B cell (primary cell): Measurements from ENCODE around the gene GPR75. TPM values are rescaled to one million over a fixed set of nuclear protein-coding genes. Genes with fewer than 3 reads are reported as not detected.

Source experiments
- ATAC-seq: fragments of 200-7000 bp; cut with Tn5 transposase; one replicate; pipeline ENCODE4 v1.10.0; 2021; ENCODE audit warnings: low read depth, mild to moderate bottlenecking, moderate number of reproducible peaks, moderate library complexity
- CTCF ChIA-PET: fragments of 350-600 bp; sonication (Branson Sonifier 250); formaldehyde crosslinking; loops from one replicate; lab custom pipeline; 2021; ENCODE audit warnings: antibody characterized with exemption, inconsistent platforms; lab: Charles Lee
- POLR2A ChIA-PET: fragments of 350-600 bp; sonication (Branson Sonifier 250); formaldehyde crosslinking; loops from one replicate; lab custom pipeline; 2021; ENCODE audit warnings: antibody characterized with exemption; lab: Charles Lee
- DNase-seq: peaks from one replicate; pipeline ENCODE4 v3.0.0; 2013
- H2AFZ ChIP-seq: 2 replicates; pipeline ENCODE4 v1.6.1; 2012; ENCODE audit warnings: mild to moderate bottlenecking, low read depth, low read length; ENCODE audit not compliant: insufficient read depth, poor library complexity, severe bottlenecking
- H3K27ac ChIP-seq, 2 donors: 1 replicate in 1 of 2; 2 replicates in 1 of 2; pipeline ENCODE4 v1.5.1; 2012 to 2013; ENCODE audit warnings: low read length in 2 of 2, mild to moderate bottlenecking in 2 of 2, moderate library complexity in 1 of 2
- H3K27me3 ChIP-seq, 4 experiments: fragments of 200-600 bp in 1 of 4; sonication (generic) in 1 of 4; replicated peaks in 1 of 4; 1 replicate in 2 of 4; 2 replicates in 2 of 4; pipeline versions ENCODE4 v1.6.1 to v1.7.0; 2013 to 2016; ENCODE audit warnings: low read length in 3 of 4, mild to moderate bottlenecking in 2 of 4, mixed read lengths in 1 of 4, moderate library complexity in 1 of 4; ENCODE audit not compliant: insufficient read depth in 4 of 4, control insufficient read depth in 3 of 4; ENCODE audit errors: control extremely low read depth in 1 of 4
- H3K36me3 ChIP-seq, 2 experiments: replicated peaks in 1 of 2; 1 replicate in 1 of 2; 2 replicates in 1 of 2; pipeline versions ENCODE4 v1.6.1 to v1.7.1; 2013; ENCODE audit warnings: low read length in 1 of 2; ENCODE audit not compliant: insufficient read depth in 2 of 2, control insufficient read depth in 1 of 2; ENCODE audit errors: control extremely low read depth in 1 of 2, extremely low read depth in 1 of 2
- H3K4me1 ChIP-seq, 2 donors: fragments of 200-600 bp in 1 of 2; sonication (generic) in 1 of 2; 1 replicate in 1 of 2; 2 replicates in 1 of 2; pipeline versions ENCODE4 v1.5.1 to v1.6.1; 2013 to 2017; ENCODE audit warnings: low read length in 2 of 2; ENCODE audit not compliant: control insufficient read depth in 2 of 2, insufficient read depth in 2 of 2
- H3K4me2 ChIP-seq: replicated peaks from 2 replicates; pipeline ENCODE3; 2012; ENCODE audit warnings: mild to moderate bottlenecking, low read depth, low read length; ENCODE audit not compliant: poor library complexity, severe bottlenecking
- H3K4me3 ChIP-seq, 5 experiments: fragments of 200-600 bp in 1 of 5; sonication (generic) in 1 of 5; 1 replicate in 3 of 5; 2 replicates in 2 of 5; pipeline versions ENCODE4 v1.5.1 to v1.7.0; 2011 to 2016; ENCODE audit warnings: low read length in 4 of 5, mild to moderate bottlenecking in 4 of 5, low read depth in 2 of 5, control low read depth in 1 of 5, moderate library complexity in 1 of 5; ENCODE audit not compliant: insufficient read depth in 1 of 5; ENCODE audit errors: control extremely low read depth in 1 of 5, extremely low read depth in 1 of 5
- H3K79me2 ChIP-seq: fragments of 200-600 bp; sonication (generic); one replicate; pipeline ENCODE4 v1.6.0; 2016; ENCODE audit warnings: low read length; ENCODE audit not compliant: control insufficient read depth, insufficient read depth
- H3K9ac ChIP-seq: fragments of 200-600 bp; sonication (generic); 2 replicates; pipeline ENCODE4 v1.6.1; 2017; ENCODE audit warnings: mild to moderate bottlenecking, low read length, moderate library complexity
- H3K9me3 ChIP-seq, 3 donors: one replicate each; pipeline versions ENCODE4 v1.6.1 to v1.7.1; 2013; ENCODE audit warnings: low read length in 2 of 3; ENCODE audit not compliant: control insufficient read depth in 2 of 3, insufficient read depth in 1 of 3; ENCODE audit errors: control extremely low read depth in 1 of 3
- H4K20me1 ChIP-seq: 2 replicates; pipeline ENCODE4 v1.6.0; 2012; ENCODE audit warnings: mild to moderate bottlenecking, low read length; ENCODE audit not compliant: insufficient read depth, control insufficient read depth, poor library complexity, severe bottlenecking
- H3K27ac Mint-ChIP-seq: one replicate; pipeline ENCODE4 v1.8.0; 2021; ENCODE audit warnings: mixed read lengths
- H3K27me3 Mint-ChIP-seq: one replicate; pipeline ENCODE4 v1.8.0; 2021; ENCODE audit warnings: mixed read lengths
- H3K4me1 Mint-ChIP-seq: one replicate; pipeline ENCODE4 v1.8.0; 2021; ENCODE audit warnings: mixed read lengths
- H3K4me3 Mint-ChIP-seq: one replicate; pipeline ENCODE4 v1.8.0; 2021; ENCODE audit warnings: mixed read lengths
- H3K9me3 Mint-ChIP-seq: one replicate; pipeline ENCODE4 v1.8.0; 2022; ENCODE audit warnings: mixed read lengths; ENCODE audit not compliant: insufficient read depth
- CTCF ChIP-seq: fragments of 200-600 bp; IDR thresholded peaks from one replicate; pipeline ENCODE4 v1.8.0; 2022; ENCODE audit warnings: antibody characterized with exemption, mild to moderate bottlenecking
- EZH2 ChIP-seq: IDR thresholded peaks from 2 replicates; pipeline ENCODE4 v1.6.1; 2012; ENCODE audit warnings: borderline replicate concordance, low read depth, mild to moderate bottlenecking, moderate library complexity, low read length; ENCODE audit not compliant: insufficient read depth, poor library complexity, severe bottlenecking
- WGBS: methylation state at CpG from one replicate; pipeline ENCODE4 v1.1.5; 2013; ENCODE audit warnings: missing lambda C conversion rate; ENCODE audit not compliant: insufficient coverage; 5-methylcytosine and 5-hydroxymethylcytosine counted together
- intact Hi-C: fragments of 100-400 bp; cut with micrococcal nuclease; formaldehyde crosslinking; loops from one replicate; pipeline ENCODE4 v1.10.0; 2022
- polyA plus RNA-seq: library from polyadenylated mRNA; depleted of rRNA; stranded (reverse); fragments of >200 nt; gene quantifications from 2 replicates; pipeline ENCODE4 v1.2.3, GENCODE V29; 2012
- total RNA-seq, 2 donors: library from RNA; stranded (reverse); fragments of 120-200 nt in 1 of 2; gene quantifications; 1 replicate in 1 of 2; 2 replicates in 1 of 2; pipeline versions ENCODE4 v1.2.3 to v1.2.4, GENCODE V29; 2013 to 2022

The GPR75 gene
- total and polyA plus RNA-seq, 2 donors (not counting 1 experiment from before 2014, with no cell fraction given): 5.1 to 5.9 TPM

DNA sequence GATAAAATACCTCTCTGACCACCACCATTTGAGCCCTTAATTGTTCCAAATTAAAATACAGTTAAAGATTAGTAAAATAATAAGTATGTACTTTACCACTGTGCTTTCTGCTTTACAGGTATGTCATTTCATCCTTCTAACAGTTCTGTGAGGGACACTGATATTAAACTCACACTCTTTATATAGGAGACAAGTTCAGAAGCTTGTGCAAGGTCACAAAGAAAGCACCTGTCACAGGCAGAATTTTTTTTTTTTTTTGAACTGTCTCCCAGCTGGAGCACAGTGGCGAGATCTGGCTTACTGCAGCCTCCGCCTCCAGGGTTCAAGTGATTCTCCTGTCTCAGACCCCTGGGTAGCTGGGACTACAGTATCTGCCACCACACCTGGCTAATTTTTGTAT is 21.6 kb upstream of the GPR75 start:
- Histone ChIP-seq H3K27me3 (no peaks in the 10 kb centered on the region), H3K9me3 (no peaks in the 10 kb centered on the region), H3K79me2 (no peaks in the 10 kb centered on the region), H3K4me2 (no peak overlapping the region), H3K27ac (no peak overlapping the region), H4K20me1 (no peaks in the 10 kb centered on the region), H2AFZ (no peak overlapping the region), H3K4me3 (no peak overlapping the region), H3K9ac (no peak overlapping the region), H3K4me1 (no peaks in the 10 kb centered on the region), H3K36me3 (peaks cover 23 to 84% of the 10 kb centered on the region in 2 experiments)
- Mint-ChIP-seq H3K4me3 (no peak overlapping the region), H3K4me1 (no peaks in the 10 kb centered on the region), H3K9me3 (no peaks in the 10 kb centered on the region), H3K27me3 (no peaks in the 10 kb centered on the region), H3K27ac (no peak overlapping the region)
- TF ChIP-seq EZH2 (no peak), CTCF (no peak)
- ChIA-PET POLR2A (no interaction called here), CTCF (no interaction called here)
- 83% methylated on average over 2 of the region's 2 CpGs for WGBS
- intact Hi-C loops: no loop called here
- ATAC-seq (no peak), DNase-seq (no peak)

- ChIA-PET CTCF (no interaction called here), POLR2A (no interaction called here)
- no peak overlapping the region for H3K4me3 ChIP-seq
- intact Hi-C loops: no loop called here
- H3K4me1 Mint-ChIP-seq: no peaks in the 10 kb centered on the region
- H3K36me3 ChIP-seq: peaks cover 23 to 84% of the 10 kb centered on the region in 2 experiments
- H3K9me3 Mint-ChIP-seq: no peaks in the 10 kb centered on the region
- no peak overlapping the region for H2AFZ ChIP-seq
- no peak overlapping the region for H3K4me2 ChIP-seq
- H3K9me3 ChIP-seq: no peaks in the 10 kb centered on the region
- H3K27me3 ChIP-seq: no peaks in the 10 kb centered on the region
- H3K9ac ChIP-seq: no peak overlapping the region
- no peaks in the 10 kb centered on the region for H4K20me1 ChIP-seq
- DNase-seq (no peak), ATAC-seq (no peak)
- H3K27me3 Mint-ChIP-seq: no peaks in the 10 kb centered on the region
- no peak overlapping the region for H3K27ac ChIP-seq
- H3K27ac Mint-ChIP-seq: no peak overlapping the region
- H3K4me1 ChIP-seq: no peaks in the 10 kb centered on the region
- H3K79me2 ChIP-seq: no peaks in the 10 kb centered on the region
- no peak for TF ChIP-seq CTCF
- no peak for TF ChIP-seq EZH2
- no peak overlapping the region for H3K4me3 Mint-ChIP-seq
- WGBS: no CpG with 5 or more reads among the region's 3 CpGs
Observed at GRCh38 chr2:53880756-53881155, 21.0 kb upstream of the GPR75 start.
